Omental fat pad (tissue), 4 donors: Measurements from ENCODE around the gene NRCAM. TPM values are rescaled to one million over a fixed set of nuclear protein-coding genes. Genes with fewer than 3 reads are reported as not detected.

Source experiments
- ATAC-seq: fragments of 150-250 bp; one replicate; pipeline ENCODE4 v1.9.1; 2016; ENCODE audit warnings: mild to moderate bottlenecking, moderate library complexity; ENCODE audit not compliant: low FRiP score
- DNase-seq: peaks from one replicate; pipeline ENCODE4 v3.0.0-alpha.2; 2019; ENCODE audit warnings: low spot score
- CTCF ChIP-seq, 3 donors: fragments of 450-650 bp; IDR thresholded peaks; one replicate each; pipeline ENCODE4 v1.5.1; 2016 to 2017; ENCODE audit warnings: antibody characterized with exemption in 3 of 3, mild to moderate bottlenecking in 3 of 3, moderate library complexity in 2 of 3
- total RNA-seq, 4 donors: library from RNA; depleted of rRNA; stranded (reverse); fragments of >200 nt; gene quantifications; one replicate each; pipeline ENCODE4 v1.1.0, GENCODE V29; 2016

NRCAM gene
- total RNA-seq, 4 donors from 2014 or later: 1.9 to 6.5 (median 4.6) TPM

- DNase-seq (no peak), ATAC-seq (no peak)
- TF ChIP-seq CTCF (IDR thresholded peaks at IDR 0.05): no peak
These were observed 169.8 kb downstream of the NRCAM start for GRCh38 chr7:108286290-108286904.

- DNase-seq: no peak
- TF ChIP-seq CTCF (IDR thresholded peaks at IDR 0.05): no peak
- no peak for ATAC-seq
These were observed 170.5 kb downstream of the NRCAM start for GRCh38 chr7:108285778-108286177.

GRCh38 chr7:108285003-108285368, 171.2 kb downstream of the NRCAM start:
- DNase-seq (no peak), ATAC-seq (no peak)
- TF ChIP-seq CTCF (IDR thresholded peaks at IDR 0.05): no peak

- TF ChIP-seq CTCF (IDR thresholded peaks at IDR 0.05): no peak
- DNase-seq (no peak), ATAC-seq (no peak)
These were observed 171.8 kb downstream of the NRCAM start for GRCh38 chr7:108284349-108285002.

- TF ChIP-seq CTCF (IDR thresholded peaks at IDR 0.05): no peak
- ATAC-seq: no peak
- no peak for DNase-seq
These were observed 173.0 kb downstream of the NRCAM start for GRCh38 chr7:108283252-108283651.

GRCh38 chr7:108282427-108282996, 173.7 kb downstream of the NRCAM start:
- TF ChIP-seq CTCF (IDR thresholded peaks at IDR 0.05): no peak
- DNase-seq (no peak), ATAC-seq (no peak)

- no peak for TF ChIP-seq CTCF (IDR thresholded peaks at IDR 0.05)
- DNase-seq: no peak
- no peak for ATAC-seq
These were observed 176.1 kb downstream of the NRCAM start for GRCh38 chr7:108280136-108280535.
